Superior temporal gyrus (tissue), 1 donor: ENCODE measurements around the gene CORIN.
"Not testable (repeated sequence)": the region's sequence is repeated elsewhere in the genome, so short reads cannot be mapped to it uniquely, and the experiment has no call there.

Experiments
- DNase-seq: peaks from one replicate; pipeline ENCODE4 v3.0.0-alpha.2; 2016; ENCODE audit errors: extremely low spot score

Gene CORIN

DNA sequence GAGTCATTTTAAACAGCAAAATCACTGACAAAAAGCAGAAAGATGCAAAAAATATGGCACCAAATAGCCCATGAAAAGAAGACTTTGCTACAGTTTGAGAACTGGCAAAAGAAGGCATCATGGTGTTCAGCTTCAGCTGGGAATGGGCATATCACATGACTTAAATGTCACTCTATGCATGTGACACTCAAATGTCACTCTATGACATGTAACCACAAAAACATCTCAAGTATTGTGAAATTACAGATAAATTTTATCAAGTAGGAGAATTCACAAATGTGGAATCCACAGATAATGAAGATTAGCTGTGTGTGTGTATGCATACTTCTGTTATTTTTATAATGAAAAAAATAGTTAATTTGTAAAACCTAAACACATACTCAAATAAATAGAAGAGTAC, 270.9 kb downstream of the CORIN start:
- no peak for DNase-seq

DNA sequence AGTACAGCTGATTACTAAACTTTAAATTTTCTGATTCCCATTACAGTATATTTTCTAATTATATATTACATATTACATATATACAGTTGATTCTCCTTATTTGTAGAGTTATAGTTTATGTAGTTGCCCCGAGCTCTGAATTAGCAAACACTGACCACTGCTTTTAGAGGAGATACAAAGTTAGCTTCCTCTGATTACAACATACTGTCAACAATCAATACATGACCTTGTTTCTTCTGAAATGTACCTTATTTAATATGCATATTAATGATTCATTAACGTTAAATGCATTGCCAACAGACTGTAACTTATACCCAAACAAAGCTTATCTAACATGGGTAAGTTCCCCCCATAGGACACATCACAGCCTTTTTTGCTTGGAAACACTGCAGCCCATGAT, 271.3 kb downstream of the CORIN start:
- no peak for DNase-seq

DNA sequence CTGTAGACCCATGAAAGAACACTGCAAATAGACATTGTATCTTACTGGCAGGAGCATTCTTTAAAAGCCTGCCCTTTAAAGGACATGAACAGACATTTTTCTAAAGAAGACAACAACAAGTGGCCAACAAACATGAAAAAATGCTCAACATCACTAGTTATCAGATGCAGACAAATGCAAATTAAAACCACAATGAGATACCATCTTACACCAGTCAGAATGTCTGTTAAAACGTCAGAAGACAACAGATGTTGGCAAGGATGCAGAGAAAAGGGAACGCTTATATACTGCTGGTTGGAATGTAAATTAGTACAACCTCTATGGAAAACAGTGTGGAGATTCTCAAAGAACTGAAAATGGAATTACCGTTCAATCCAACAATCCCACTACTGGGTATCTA, 275.6 kb downstream of the CORIN start:
- no peak for DNase-seq

DNA sequence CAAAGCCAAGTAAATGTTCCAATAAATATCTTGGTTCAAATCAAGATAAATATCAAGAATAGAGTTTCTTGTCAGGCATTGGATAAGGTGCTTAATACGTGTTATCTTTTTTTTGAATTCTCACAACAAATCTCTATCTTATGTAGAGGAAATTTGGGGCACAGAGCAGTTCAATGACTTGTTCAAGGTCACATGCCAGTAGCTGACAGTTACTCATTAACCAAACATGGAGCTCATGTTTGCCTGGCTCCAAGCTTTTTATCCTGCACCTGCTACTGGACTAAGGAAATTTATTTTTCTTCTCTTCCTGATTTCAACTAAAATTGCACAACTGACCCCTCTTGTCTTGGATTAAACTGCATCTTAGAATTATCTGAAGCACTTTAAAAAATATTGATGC, 276.5 kb downstream of the CORIN start:
- DNase-seq, result no peak

DNA sequence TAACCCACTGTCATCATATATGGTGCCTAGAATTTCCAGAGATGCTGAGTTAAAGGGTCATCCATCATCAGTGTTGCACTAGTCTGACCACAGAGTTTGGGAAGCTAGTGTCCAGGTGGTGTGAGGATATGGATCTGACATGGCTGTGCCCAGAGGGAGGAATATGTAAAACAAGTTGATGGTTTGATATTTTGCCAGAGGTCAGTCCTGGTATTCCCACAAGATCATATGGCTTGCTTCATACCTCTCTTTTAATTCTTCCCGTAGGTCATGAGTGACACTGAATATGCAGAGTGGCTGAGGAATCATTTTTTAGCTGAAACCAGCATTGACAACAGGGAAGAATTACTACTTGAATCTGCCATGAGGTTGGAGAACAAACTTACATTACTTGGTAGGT, 277.2 kb downstream of the CORIN start:
- no peak for DNase-seq

DNA sequence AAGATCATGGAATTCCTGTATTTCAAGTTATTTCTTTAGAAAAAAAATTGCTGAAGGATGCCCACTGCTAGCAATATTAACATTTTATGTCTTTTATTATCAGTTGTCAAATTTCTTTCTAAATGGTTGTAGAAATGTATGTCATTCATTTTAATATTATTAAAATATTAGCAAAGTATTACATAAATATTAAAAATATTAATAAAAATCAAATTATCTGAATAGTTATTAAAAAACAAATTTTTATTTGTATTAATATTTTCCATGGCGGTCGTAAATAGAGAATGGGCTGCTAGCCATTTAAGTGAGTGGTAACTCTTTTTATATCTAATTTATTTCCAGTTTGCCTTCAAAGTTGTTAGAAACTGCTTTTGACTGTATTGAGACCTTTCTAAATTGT, 280.6 kb downstream of the CORIN start:
- no peak for DNase-seq

DNA sequence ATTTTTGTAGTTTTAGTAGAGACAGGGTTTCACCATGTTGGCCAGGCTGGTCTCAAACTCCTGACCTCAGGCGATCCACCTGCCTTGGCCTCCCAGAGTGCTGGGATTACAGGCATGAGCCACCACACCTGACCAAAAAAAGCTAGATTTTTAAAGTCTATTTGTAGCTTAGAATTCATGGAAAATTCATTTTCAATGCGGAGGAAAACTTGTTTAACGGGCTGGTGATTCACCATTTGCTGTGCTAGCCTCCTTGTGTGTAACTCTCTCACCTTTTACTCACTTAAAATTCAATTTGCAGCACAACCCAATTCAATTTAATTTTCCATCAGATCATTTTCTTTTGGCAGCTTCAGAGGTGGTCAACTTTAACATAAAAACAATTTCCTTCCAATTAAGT, 281.9 kb downstream of the CORIN start:
- DNase-seq, result not testable (repeated sequence)

DNA sequence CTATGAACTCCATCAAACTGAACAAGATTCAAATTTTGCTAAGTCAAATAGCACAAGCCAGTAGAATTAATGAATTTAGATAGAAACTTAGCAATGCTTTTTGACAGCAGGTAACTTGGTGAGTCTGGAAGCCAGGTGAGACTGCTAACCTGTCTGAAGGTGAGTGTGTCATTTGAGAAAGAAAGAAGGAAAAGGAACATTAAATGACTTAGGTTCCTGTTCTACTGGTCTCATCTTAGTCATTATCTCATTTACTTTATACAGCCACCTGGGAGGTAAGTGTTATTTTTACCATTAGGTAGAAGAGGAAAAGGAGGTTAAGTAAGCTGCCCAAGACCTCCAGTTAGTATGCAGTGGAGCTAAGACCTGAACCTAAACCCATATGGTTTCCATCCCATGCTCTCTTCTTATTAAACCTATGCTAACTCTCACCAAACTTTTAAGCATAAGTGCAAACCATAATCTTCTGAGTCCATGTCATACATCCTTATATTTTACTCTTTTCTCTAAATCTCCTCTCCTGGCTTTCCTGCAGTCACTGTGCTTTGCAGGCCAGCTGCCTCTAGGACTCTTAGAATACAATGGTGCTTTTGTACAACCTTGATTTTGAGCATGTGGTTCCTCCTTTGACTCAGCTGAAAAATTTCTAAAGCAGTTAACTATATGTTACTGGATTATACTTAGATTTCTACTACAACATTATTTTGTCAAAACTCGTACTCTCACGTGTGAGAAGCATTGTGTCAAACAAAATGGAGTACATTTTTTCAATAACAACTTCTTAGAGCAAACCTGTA, 284.3 kb downstream of the CORIN start:
- DNase-seq, result no peak

DNA sequence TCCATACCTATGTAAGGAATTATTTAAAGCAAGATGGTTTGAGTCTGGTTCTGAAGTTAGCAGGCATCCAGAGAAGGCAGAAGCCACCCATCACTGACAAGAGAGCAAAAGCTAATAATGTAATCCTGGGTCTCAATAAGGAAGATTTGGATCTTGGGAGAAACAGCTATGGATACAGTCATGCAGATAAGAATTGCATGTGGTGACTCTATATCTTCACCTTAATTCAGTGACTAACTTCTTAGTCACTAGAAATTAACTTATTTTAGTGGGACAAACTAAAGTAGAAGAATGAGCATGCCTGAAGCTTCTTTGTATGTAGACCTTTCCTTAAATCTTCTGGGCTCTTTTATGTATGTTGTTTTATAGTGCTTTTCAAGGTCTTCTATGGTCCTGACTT, 286.2 kb downstream of the CORIN start:
- no peak for DNase-seq

DNA sequence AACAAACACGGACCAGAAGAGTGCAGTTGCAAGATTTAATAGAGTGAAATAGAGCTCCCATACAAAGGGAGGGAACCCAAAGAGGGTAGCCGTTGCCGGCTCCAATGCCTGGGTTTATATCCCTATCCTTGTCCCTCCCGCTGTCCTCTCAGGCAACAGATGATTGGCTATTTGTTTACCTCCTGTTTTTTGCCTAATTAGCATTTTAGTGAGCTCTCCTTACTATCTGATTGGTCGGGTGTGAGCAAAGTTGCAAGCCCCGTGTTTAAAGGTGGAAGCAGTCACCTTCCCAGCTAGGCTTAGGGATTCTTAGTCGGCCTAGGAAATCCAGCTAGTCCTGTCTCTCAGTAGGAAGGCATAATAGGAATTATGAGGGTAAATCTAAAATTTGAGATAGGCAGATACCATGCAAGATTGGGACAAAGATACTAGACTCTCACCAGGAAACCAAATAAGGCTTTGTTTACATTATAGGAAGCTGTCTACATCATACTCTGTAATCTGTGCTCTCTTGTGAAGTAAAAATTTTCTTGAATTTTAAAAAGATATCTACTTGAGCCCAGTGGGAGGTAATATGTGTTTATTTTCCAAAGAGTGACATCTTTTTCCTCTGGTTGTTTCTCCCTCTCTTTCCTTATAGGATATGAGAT, 286.8 kb downstream of the CORIN start:
- DNase-seq, result no peak

DNA sequence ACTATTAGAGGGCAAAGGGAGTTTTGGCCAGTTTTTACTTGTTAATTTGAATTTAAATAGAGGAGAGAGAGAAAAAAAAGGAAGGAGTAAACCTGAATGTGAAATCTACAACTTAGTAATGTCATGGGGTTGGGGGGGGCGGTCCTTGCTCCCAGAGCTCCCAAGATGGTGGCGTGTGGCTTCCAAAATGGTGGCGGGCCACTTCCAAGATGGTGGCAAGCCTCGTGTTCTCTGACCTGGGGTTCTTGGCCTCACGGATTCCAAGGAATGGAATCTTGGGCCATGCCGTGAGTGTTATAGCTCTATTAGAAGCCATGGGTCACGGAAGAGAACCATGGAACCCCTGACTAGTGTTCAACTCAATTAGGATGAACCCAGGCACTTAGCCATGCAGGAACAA, 287.5 kb downstream of the CORIN start:
- DNase-seq, result not testable (repeated sequence)
